B cell (primary cell): ENCODE results near the gene CCDC9B.

Source experiments
- EZH2 ChIP-seq: IDR thresholded peaks from 2 replicates; pipeline ENCODE4 v1.6.1; 2012; ENCODE audit warnings: borderline replicate concordance, low read depth, mild to moderate bottlenecking, moderate library complexity, low read length; ENCODE audit not compliant: insufficient read depth, poor library complexity, severe bottlenecking
- TF ChIP-seq, protein P1 (sequence below): fragments of 200-600 bp; IDR thresholded peaks from one replicate; pipeline ENCODE4 v1.8.0; 2022; ENCODE audit warnings: antibody characterized with exemption, mild to moderate bottlenecking

DNA sequence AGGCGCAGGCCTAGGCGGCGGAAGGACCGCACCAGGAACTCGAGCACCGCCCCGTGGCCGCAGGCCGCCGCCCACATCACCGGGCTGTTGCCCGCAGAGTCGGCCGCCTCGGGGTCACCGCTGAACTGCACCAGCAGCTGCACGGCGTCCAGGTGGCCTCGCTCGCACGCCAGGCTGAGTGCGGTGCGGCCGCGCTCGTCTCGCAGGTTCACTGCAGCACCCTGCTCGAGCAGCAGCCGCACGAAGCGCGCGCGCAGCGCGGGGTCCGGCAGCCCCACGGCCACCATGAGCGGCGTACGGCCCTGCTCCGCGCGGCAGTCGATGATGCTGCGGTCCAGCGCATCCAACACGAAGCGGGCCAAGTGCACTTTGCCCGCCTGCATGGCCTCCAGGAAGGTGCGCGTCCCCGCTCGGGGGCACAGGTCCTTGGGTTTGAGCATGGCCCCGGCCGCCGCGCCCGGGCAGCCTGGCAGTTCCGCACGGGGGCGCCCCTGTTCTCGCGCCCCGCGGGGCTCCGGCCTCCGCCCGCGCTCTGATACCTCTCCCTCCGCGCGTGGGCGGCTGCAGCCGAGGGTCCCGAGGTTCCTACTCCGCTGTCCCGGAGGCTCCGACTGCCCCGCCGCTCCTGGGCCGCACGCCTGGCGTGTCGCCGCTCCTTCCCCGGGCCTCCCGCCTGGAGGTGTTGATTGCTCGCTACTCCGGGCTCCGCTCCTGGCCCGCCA, 58.4 kb downstream of the CCDC9B start:
- TF ChIP-seq, protein P1, sequence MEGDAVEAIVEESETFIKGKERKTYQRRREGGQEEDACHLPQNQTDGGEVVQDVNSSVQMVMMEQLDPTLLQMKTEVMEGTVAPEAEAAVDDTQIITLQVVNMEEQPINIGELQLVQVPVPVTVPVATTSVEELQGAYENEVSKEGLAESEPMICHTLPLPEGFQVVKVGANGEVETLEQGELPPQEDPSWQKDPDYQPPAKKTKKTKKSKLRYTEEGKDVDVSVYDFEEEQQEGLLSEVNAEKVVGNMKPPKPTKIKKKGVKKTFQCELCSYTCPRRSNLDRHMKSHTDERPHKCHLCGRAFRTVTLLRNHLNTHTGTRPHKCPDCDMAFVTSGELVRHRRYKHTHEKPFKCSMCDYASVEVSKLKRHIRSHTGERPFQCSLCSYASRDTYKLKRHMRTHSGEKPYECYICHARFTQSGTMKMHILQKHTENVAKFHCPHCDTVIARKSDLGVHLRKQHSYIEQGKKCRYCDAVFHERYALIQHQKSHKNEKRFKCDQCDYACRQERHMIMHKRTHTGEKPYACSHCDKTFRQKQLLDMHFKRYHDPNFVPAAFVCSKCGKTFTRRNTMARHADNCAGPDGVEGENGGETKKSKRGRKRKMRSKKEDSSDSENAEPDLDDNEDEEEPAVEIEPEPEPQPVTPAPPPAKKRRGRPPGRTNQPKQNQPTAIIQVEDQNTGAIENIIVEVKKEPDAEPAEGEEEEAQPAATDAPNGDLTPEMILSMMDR = peak; percentile 71
- no peak for TF ChIP-seq EZH2
